ENCODE data around the gene FRS2. TPM values are rescaled to one million over a fixed set of nuclear protein-coding genes. Genes with fewer than 3 reads are reported as not detected.
"Not testable (repeated sequence)": the region's sequence is repeated elsewhere in the genome, so short reads cannot be mapped to it uniquely, and the experiment has no call there.

Gene FRS2
- total RNA-seq, 4 donors from 2014 or later = 22.6 to 42.0 (median 29.2) TPM

DNA sequence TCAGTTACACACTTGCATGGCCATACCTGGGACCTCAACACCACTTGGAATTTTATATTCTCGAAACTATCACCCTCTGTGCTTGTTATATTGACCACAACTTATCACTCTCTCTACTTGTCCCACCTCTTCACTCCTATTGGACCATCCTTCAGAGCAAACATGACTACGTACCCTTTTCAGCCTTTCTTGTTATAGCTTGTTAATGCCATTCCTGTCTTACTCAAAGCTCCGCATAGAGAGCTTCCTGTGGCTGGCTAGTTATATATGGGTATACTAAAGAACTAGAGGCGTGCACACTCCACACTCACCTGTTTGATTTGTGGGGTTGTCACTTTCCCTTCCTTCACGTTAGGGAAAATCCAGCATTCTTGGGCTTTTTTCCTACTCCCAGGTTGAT lies 26.3 kb upstream of the FRS2 start:
- no peak for DNase-seq
- H3K36me3 ChIP-seq = no peaks in the 10 kb centered on the region
- H3K4me3 ChIP-seq = no peak overlapping the region
- H3K27ac ChIP-seq = no peak overlapping the region
- WGBS, 2 donors = 63 to 75% methylated on average over 5 of the region's 5 CpGs
- H3K9me3 ChIP-seq = no peaks in the 10 kb centered on the region
- H3K27me3 ChIP-seq = no peaks in the 10 kb centered on the region
- TF ChIP-seq POLR2A (IDR thresholded peaks at IDR 0.05) (no peak), CTCF (IDR thresholded peaks at IDR 0.05) (no peak)
- intact Hi-C loops (cut with DNase I) = no loop called here
- H3K4me1 ChIP-seq = peaks cover 0 to 7% (median 0%) of the 10 kb centered on the region in 3 donors

- DNase-seq = no peak
- Histone ChIP-seq H3K27ac (no peak overlapping the region), H3K27me3 (no peaks in the 10 kb centered on the region), H3K9me3 (no peaks in the 10 kb centered on the region), H3K4me1 (no peaks in the 10 kb centered on the region), H3K36me3 (no peaks in the 10 kb centered on the region), H3K4me3 (no peak overlapping the region)
- WGBS, 2 donors = 92 to 96% methylated on average over 1 of the region's 1 CpG
- intact Hi-C loops (cut with DNase I) = no loop called here
- TF ChIP-seq CTCF (IDR thresholded peaks at IDR 0.05) (no peak), POLR2A (IDR thresholded peaks at IDR 0.05) (no peak)
Observed at GRCh38 chr12:69447892-69448291, 22.3 kb upstream of the FRS2 start.

DNA sequence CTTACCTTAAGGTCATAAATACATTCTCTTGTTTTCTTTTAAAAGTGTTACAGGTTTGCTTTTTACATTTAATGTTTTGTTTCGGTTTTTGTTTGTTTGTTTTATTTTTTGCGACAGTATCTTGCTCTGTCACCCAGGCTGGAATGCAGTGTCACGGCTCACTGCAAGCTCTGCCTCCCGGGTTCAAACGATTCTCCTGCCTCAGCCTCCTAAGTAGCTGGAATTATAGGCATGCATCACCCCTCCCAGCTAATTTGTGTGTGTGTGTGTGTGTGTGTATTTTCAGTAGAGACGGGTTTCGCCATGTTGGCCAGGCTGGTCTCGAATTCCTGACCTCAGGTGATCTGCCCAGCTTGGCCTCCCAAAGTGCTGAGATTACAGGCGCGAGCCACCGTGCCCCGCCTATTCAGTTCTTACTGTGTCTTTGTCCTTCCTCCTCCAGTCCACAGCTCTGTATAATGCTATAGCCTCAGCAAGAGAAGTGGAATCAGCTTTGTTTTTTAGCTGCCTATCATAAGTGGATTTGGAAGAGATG lies 17.5 kb upstream of the FRS2 start:
- H3K9me3 ChIP-seq; DNase-seq; H3K4me3 ChIP-seq; H3K27me3 ChIP-seq; H3K36me3 ChIP-seq; intact Hi-C loops (cut with DNase I); H3K4me1 ChIP-seq; H3K27ac ChIP-seq: not testable (repeated sequence)
- 87 to 88% methylated on average over 11 to 12 of the region's 12 CpGs for WGBS, 2 donors

GRCh38 chr12:69456239-69456638 lies 13.9 kb upstream of the FRS2 start:
- H3K27me3 ChIP-seq = no peaks in the 10 kb centered on the region

GRCh38 chr12:69457433-69457832 lies 12.8 kb upstream of the FRS2 start:
- WGBS, 2 donors = 56 to 69% methylated on average over 3 of the region's 3 CpGs
- no peak for TF ChIP-seq CTCF (IDR thresholded peaks at IDR 0.05)
- TF ChIP-seq POLR2A (IDR thresholded peaks at IDR 0.05) = no peak

More at GRCh38 chr12:69456239-69456638, 13.9 kb upstream of the FRS2 start:
- H3K36me3 ChIP-seq = no peaks in the 10 kb centered on the region
- H3K9me3 ChIP-seq = no peaks in the 10 kb centered on the region
- TF ChIP-seq CTCF (IDR thresholded peaks at IDR 0.05) (no peak), POLR2A (IDR thresholded peaks at IDR 0.05) (no peak)
- no peak overlapping the region for H3K4me3 ChIP-seq
- no peak for DNase-seq
- intact Hi-C loops (cut with DNase I) = no loop called here
- no peak overlapping the region for H3K27ac ChIP-seq
- H3K4me1 ChIP-seq = no peaks in the 10 kb centered on the region

GRCh38 chr12:69459477-69459876 lies 10.7 kb upstream of the FRS2 start:
- Histone ChIP-seq H3K36me3 (no peaks in the 10 kb centered on the region), H3K9me3 (no peaks in the 10 kb centered on the region), H3K27ac (no peak overlapping the region), H3K4me1 (no peaks in the 10 kb centered on the region), H3K4me3 (no peak overlapping the region), H3K27me3 (no peaks in the 10 kb centered on the region)
- WGBS, 2 donors = 88 to 95% methylated on average over 3 of the region's 3 CpGs
- TF ChIP-seq CTCF (IDR thresholded peaks at IDR 0.05) (no peak), POLR2A (IDR thresholded peaks at IDR 0.05) (no peak)
- intact Hi-C loops (cut with DNase I) = no loop called here
- DNase-seq = no peak

More at GRCh38 chr12:69457433-69457832, 12.8 kb upstream of the FRS2 start:
- no peak overlapping the region for H3K27ac ChIP-seq
- intact Hi-C loops (cut with DNase I) = no loop called here
- no peaks in the 10 kb centered on the region for H3K4me1 ChIP-seq
- H3K4me3 ChIP-seq = no peak overlapping the region
- H3K27me3 ChIP-seq = no peaks in the 10 kb centered on the region
- no peaks in the 10 kb centered on the region for H3K36me3 ChIP-seq
- no peak for DNase-seq
- no peaks in the 10 kb centered on the region for H3K9me3 ChIP-seq

Data from esophagus squamous epithelium (tissue), 5 donors.